Keratinocyte (primary cell): ENCODE data around the gene RRP8.

Experiments used
- CTCF ChIP-seq, 3 experiments: IDR thresholded peaks in 1 of 3; conservative IDR thresholded peaks in 1 of 3; optimal IDR thresholded peaks in 1 of 3; 2 replicates in 2 of 3; 3 replicates in 1 of 3; pipeline versions ENCODE3 to v1.5.1; 2011; ENCODE audit warnings: low read length in 3 of 3, mild to moderate bottlenecking in 3 of 3, moderate library complexity in 2 of 3, control low read depth in 1 of 3, inconsistent platforms in 1 of 3; ENCODE audit not compliant: insufficient read depth in 2 of 3; ENCODE audit errors: extremely low read depth in 1 of 3
- EZH2 ChIP-seq: IDR thresholded peaks from one replicate; pipeline ENCODE4 v1.6.1; 2012; ENCODE audit warnings: inconsistent platforms, mild to moderate bottlenecking, low read length, moderate library complexity

GRCh38 chr11:6611963-6612212, 8.5 kb upstream of the RRP8 start:
- no peak for TF ChIP-seq CTCF (optimal IDR thresholded peaks at IDR 0.05 in 1 of 3, IDR thresholded peaks at IDR 0.05 in 1 of 3, conservative IDR thresholded peaks at IDR 0.05 in 1 of 3; ENCODE audit: extremely low read depth in 1 of 3, insufficient read depth in 2 of 3, low read length in 3 of 3)
- TF ChIP-seq EZH2, result no peak
